GM18870 (cell line): ENCODE results near the gene GGCT.
A peak's percentile ranks its signal among the peaks of the same experiment; 100 is the strongest.
"Not testable (repeated sequence)": the region's sequence is repeated elsewhere in the genome, so short reads cannot be mapped to it uniquely, and the experiment has no call there.

Source experiments
- ATAC-seq: cut with Tn5 transposase; IDR thresholded peaks from one replicate; pipeline ENCODE4 v1.9.1; 2021; ENCODE audit warnings: moderate library complexity; ENCODE audit not compliant: unreplicated experiment

The GGCT gene

DNA sequence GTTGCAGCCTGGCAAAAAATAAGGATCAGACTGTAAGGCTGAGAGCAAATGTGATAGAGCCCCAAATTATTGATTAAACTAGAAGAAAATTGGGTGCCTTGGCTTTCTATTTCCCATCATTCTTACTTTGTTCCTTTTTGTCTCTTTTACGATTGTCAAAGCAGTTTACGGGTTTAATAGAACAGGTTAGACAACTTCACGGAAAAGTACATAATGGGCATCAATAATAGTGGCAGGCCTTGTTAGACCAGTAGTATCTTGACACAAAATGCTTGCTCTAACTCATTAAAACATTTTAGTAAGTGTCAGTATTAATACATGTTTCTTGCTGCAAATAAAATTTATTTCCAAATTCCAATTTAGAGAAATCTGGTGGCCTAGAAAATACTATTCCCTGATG, 14.5 kb upstream of the GGCT start:
- ATAC-seq = no peak

- ATAC-seq = no peak
These were observed 11.1 kb upstream of the GGCT start for GRCh38 chr7:30515761-30516160.

GRCh38 chr7:30514776-30515175, 10.1 kb upstream of the GGCT start:
- ATAC-seq = no peak

- ATAC-seq = no peak
These were observed 9.5 kb upstream of the GGCT start for GRCh38 chr7:30514177-30514576.

GRCh38 chr7:30513762-30514161, 9.1 kb upstream of the GGCT start:
- ATAC-seq = no peak

- ATAC-seq = no peak
These were observed 7.5 kb upstream of the GGCT start for GRCh38 chr7:30511973-30512662.

DNA sequence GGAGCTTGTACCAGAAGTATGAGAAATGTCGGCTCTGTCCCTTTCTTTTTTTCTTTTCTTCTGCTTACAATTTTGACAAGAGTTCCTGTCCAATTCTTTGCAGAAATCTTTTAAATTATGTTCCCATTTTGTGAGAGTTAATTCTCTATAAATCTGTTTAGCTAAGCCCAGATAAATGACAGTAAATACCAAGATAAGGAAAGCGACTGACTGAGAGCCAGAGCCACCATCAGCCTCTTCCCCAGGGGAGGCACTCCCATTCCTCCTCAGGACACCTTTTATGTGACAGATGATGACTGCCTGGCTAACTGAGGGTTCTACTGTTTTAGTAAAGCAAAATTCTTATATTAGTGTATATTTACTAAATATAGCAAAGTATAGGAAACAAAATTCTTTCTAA, 6.9 kb upstream of the GGCT start:
- no peak for ATAC-seq

DNA sequence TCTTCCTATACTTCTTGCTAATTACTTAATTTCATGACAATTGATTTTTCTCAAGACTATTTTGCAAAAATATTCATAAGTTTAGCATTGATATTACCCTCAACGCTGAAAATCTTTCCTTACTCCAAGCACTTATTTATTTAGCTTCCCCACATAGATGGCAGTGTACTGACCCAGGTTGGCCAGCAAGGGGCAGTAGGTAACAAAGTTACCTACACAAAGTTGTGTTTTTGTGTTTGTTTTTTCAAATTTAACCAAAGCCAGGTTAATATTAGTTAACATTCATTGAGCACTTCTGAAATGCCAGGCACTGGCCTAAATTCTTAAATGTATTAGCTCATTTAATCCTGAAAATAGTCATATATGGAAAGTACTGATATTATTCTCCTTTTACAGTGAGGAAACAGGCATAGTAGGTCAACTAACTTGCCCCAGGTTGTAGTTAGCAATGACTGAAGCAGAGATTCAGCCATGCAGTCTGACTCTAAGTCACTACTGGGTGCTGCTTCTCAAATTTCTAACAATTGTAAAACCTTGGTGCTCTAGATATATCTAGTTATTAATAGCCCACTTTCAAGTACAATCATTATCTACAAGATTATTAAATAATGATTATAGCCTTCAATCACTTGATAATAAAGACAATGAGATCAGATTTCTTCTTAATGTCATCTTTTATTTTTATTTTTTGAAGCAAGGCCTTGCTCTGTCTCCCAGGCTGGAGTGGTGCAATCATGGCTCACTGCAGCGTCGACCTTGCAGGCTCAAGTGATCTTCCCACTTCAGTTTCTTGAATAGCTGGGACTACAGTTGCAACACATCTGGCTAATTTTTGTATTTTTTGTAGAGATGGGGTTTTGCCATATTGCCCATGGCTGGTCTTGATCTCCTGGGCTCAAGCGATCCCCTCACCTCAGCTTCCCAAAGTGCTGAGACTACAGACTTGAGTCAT, 5.8 kb upstream of the GGCT start:
- ATAC-seq = peak; percentile 52

DNA sequence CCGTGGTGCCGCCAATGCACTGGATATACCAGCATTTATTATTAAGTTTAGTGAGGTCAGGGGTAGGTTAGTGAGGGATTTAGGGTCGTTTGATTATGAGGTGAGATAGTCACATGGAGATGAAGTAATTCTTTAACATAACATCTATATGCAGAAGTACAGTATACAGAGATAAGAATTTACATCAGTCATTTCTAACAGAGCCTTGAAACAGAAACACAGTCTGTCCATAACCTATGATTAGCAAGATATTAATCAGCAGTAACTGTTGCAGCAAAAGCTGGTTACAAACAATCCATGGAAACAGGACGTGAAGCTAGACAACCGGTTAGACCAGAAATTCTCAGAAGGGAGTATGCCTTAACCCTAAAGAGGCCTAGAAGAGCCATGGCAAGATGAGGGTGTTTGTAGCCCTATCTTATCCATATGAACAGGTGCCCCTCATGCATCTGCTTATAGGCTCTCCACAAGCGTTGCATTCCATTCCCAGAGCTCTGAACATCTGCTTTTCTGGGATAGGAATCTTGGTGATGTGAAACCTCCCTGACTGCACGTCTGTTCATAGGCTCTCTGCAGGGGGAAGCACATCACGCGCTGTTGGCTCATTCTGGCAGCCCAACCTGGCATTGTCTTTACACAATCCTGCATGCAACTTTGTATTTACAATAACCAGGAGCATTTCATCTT, 4.7 kb upstream of the GGCT start:
- ATAC-seq = not testable (repeated sequence)

DNA sequence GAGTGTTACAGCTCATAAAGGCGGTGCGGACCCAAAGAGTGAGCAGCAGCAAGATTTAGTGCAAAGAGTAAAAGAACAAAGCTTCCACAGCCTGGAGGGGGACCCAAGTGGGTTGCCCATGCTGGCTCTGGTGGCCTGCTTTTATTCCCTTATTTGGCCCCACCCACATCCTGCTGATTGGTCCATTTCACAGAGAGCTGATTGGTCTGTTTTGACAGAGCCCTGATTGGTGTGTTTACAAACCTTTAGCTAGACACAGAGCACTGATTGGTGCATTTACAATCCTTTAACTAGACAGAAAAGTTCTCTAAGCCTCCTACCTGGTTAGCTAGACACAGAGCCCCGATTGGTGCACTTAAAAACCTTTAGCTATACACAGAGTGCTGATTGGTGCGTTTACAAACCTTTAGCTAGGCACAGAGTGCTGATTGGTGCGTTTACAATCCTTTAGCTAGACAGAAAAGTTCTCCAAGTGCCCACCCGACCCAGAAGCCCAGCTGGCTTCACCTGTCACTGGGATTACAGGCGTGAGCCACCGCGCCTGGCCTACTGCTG, 2.8 kb upstream of the GGCT start:
- not testable (repeated sequence) for ATAC-seq

DNA sequence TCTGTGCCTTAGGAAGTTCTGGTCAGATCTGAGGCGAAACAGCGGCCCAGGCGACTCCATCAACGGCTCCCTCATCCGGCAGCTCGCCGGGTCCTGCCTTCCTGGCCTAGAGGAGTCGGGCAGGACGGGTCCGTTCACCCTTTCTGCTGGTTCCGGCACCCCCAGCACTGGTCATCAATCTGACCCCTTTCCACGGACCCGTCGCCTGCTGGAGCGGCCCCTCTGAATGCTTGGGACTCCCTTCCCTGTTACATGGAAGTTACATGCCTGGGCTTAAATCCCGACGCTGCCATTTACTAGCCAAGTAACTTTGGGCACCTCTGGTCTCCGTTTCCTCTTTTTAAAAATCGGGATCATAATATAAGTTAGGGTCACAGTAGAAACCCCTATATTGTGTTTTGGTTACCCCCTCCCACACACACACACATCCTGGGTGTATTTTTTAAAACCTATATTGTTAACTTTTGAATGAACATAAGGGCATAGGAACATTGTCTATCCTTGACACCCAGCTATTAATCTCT, 607 bp upstream of the GGCT start:
- ATAC-seq = no peak

GRCh38 chr7:30503274-30504212, 1.1 kb downstream of the GGCT start:
- no peak for ATAC-seq

GRCh38 chr7:30502470-30503251, 2.0 kb downstream of the GGCT start:
- no peak for ATAC-seq

DNA sequence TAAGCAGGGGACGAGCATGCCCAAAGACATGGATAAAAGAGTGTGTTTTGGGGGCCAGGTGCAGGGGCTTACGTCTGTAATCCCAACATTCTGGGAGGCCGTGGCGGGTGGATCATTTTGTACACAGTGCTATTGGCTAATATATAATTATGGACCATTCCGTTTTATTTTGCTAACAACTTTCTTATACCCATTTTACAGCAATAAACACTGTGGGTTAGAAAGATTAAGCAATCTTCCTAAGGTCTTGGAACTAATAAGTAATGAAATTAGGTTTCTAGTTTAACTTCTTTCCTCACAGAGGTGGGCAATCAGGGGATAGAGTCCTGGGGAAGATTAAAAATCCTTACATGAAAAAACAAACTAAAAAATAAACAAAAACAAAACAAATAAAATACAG, 3.4 kb downstream of the GGCT start:
- ATAC-seq = no peak

- ATAC-seq = no peak
These were observed 11.4 kb downstream of the GGCT start for GRCh38 chr7:30493228-30493627.

GRCh38 chr7:30491417-30491816, 13.2 kb downstream of the GGCT start:
- no peak for ATAC-seq

- no peak for ATAC-seq
These were observed 17.3 kb downstream of the GGCT start for GRCh38 chr7:30487371-30487770.

- no peak for ATAC-seq
These were observed 19.0 kb downstream of the GGCT start for GRCh38 chr7:30485667-30486066.

GRCh38 chr7:30481416-30481815, 23.2 kb downstream of the GGCT start:
- ATAC-seq = not testable (repeated sequence)
